Islet precursor cell (in vitro differentiated cells): ENCODE results near the gene CEP170B.
"Not testable (repeated sequence)": the region's sequence is repeated elsewhere in the genome, so short reads cannot be mapped to it uniquely, and the experiment has no call there.

Experiments
- DNase-seq: peaks from one replicate; pipeline ENCODE4 v3.0.0-alpha.2; 2018

The CEP170B gene

GRCh38 chr14:104865081-104865630 lies at the start of gene CEP170B:
Gene CEP170B, plus strand, starts transcription at chr14:104865268. Its CDS starts 3,183 bp downstream, at chr14:104868451.
- DNase-seq: no peak

DNA sequence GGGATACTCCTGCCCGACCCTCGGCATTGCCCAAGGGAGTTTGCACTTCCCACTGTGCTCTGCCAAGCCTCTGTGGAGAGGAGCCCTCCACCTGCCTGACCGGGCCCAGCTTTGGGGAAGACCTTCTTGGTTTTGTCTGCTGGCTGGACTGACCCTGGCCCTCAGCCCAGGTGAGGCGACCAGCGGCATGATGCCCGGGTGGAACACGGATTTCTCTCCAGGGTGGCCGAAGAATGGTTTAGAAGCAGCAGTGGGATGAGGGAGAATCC lies 48.5 kb upstream of the CEP170B start:
- DNase-seq: no peak

DNA sequence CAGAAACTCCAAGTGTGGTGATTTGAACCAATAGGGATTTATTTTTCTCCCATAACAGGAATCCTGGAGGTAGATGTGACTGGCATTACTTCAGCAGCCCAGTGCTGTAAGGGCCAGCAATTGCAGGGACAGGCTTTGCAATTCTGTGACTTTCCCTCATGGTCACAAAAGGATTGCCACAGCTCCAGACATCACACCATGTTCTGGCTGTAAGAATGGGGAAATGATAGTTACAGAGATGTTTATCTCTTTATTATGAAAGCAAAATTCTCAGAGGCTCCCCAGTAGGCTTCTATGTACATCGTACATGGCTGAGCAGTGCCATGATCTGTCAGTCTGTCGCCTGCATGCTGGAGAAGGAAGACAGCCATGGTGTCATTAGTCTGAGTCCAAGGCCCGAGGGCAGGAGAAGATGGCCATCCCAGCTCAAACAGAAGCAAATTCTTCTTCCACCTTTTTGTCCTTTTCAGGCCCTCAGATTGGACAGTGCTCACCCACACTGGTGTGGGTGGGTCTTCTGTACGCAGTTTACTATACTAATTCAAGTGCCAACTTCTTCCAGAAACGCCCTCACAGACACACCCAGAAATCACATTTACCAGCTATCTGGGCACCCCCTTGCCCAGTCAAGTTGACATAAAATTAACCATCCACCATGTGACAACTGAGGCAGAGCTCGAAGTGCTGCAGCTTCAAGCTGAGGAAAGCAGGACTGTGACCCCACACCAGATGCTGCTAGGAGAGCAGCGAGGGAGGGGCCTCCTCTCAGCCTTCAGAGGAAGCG lies 46.9 kb upstream of the CEP170B start:
- DNase-seq: no peak

DNA sequence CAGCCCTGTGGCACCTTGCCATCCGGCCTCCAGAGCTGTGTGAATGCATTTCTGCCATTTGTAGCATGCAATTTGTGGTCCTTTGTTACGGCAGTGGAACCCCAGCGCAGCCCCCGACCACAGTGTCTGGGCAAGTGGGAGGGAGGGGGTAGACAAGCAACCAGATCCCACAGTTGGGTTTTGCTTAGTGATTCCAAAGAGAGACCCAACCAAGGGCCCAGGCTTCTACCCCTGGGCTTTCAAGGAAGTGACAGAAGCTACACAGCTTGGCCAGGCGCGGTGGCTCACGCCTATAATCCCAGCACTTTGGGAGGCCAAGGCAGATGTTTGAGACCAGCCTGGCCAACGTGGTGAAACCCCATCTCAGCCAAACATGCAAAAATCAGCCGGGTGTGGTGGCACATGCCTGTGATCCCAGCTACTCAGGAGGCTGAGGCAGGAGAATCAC lies 46.3 kb upstream of the CEP170B start:
- DNase-seq: no peak

- DNase-seq: peak; percentile 45
Measured at GRCh38 chr14:104819361-104819781, 45.7 kb upstream of the CEP170B start.

DNA sequence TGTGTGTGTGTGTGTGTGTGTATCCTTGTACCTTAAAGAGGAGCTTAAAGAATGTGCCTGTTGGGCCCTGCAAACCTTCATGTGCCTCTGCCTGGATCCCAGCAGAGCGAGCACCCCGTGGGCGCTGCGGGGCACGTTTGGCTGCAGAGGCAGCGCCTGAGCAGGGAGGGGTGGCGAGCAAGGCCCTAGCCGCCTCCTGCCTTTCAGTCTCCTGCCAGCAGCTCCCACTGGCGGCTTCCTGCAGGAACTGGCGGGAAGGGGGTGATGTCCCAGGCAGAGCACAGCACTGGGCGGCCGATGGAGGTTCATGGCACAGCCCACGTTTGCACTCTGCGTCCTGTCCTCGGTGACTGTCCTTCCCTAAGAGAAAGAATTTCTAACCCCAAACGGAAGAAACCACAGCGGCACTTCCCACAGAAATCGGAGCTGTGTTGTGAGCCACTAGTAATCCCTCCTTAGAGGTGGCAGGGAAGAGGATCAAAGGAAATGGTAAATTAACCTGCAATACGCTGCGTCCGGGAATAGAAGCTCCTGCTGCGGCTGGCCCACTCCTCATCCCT lies 44.3 kb upstream of the CEP170B start:
- DNase-seq: peak; percentile 92

- DNase-seq: peak; percentile 47
Measured at GRCh38 chr14:104821229-104821945, 43.7 kb upstream of the CEP170B start.

DNA sequence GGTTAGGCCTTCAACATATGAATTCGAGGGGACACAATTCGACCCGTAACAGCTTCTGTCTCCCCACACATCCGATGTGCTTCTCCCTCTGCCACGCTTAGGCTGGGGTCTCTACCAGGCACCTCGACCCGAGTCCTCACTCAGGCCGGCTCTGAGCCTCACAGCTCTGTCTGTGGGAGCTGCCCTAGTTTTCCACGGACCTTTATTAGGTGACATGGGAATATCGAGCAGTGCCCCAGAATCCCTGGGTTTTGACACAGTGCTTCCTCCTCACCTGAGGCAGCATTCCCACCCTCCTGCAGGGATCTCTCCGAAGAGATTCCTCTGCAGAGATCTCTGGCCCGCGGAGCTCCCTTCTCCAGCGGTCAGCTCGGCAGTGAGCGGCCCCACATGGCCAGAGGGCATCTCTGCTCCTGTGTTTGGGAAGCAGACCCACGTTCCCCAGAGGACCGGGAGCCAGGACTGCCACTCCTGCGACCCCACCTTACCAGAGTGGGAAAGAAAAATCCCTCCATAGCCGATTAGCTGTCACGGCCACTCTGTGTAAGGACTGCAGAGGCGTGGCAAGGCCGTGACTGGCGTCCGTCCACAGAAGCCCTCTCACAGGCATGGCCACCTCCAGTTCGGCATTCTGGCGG lies 43.0 kb upstream of the CEP170B start:
- DNase-seq: peak; percentile 43

GRCh38 chr14:104822821-104823615 lies 42.0 kb upstream of the CEP170B start:
- DNase-seq: peak; percentile 46

DNA sequence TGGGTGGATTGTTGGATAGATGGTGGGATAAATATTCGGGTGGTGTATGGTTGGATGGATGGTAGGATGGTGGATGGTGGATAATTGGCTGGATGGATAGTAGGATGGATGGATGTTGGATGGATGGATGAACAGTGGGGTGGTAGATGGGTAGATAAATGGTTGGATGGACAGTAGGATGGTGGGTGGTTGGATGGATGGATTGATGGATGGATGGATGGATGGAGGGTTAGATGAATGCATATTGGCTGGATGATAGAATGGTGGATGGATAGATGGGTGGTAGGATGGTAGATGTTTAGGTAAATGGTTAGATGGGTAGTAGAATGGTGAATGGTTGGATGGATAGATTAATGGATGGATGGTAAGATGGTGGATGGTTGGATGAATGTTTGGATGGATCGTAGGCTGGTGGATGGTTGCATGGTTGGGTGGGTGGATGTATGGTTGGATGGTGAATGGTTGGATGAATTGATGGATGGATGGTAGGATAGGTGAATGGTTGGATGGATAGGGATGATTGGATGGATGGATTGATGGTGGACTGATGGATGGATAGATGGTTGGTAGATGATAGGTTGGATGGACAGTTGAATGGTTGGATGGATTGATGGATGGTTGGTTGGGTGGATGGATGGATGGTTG lies 40.6 kb upstream of the CEP170B start:
- DNase-seq: no peak

GRCh38 chr14:104826189-104826860 lies 38.7 kb upstream of the CEP170B start:
- DNase-seq: peak; percentile 95

- DNase-seq: no peak
Measured at GRCh38 chr14:104826861-104827176, 38.2 kb upstream of the CEP170B start.

GRCh38 chr14:104827177-104828055 lies 37.7 kb upstream of the CEP170B start:
- peak; percentile 96 for DNase-seq

- DNase-seq: no peak
Measured at GRCh38 chr14:104830781-104831180, 34.3 kb upstream of the CEP170B start.

- not testable (repeated sequence) for DNase-seq
Measured at GRCh38 chr14:104836171-104836935, 28.7 kb upstream of the CEP170B start.

- DNase-seq: no peak
Measured at GRCh38 chr14:104841730-104842129, 23.3 kb upstream of the CEP170B start.

DNA sequence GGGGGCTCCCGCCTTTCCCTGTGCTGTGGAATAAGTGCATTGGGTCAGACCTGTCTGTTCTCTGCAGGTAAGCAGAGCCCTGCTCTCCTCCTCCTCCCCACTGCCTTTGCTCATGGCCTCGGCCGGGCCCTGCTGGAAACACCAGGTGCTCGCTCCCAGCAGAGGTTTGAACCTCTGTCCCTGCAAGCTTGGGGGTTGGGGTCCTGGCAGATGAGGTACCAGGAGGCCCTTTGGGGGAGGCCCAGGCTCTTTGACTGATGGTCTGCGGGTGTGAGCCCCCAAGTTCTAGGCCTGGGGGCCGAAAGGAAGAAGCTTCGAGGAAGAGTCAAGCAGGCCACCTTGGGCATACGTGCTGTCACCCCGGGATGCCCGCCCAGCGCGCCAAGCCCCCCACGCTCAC lies 22.1 kb upstream of the CEP170B start:
- no peak for DNase-seq

DNA sequence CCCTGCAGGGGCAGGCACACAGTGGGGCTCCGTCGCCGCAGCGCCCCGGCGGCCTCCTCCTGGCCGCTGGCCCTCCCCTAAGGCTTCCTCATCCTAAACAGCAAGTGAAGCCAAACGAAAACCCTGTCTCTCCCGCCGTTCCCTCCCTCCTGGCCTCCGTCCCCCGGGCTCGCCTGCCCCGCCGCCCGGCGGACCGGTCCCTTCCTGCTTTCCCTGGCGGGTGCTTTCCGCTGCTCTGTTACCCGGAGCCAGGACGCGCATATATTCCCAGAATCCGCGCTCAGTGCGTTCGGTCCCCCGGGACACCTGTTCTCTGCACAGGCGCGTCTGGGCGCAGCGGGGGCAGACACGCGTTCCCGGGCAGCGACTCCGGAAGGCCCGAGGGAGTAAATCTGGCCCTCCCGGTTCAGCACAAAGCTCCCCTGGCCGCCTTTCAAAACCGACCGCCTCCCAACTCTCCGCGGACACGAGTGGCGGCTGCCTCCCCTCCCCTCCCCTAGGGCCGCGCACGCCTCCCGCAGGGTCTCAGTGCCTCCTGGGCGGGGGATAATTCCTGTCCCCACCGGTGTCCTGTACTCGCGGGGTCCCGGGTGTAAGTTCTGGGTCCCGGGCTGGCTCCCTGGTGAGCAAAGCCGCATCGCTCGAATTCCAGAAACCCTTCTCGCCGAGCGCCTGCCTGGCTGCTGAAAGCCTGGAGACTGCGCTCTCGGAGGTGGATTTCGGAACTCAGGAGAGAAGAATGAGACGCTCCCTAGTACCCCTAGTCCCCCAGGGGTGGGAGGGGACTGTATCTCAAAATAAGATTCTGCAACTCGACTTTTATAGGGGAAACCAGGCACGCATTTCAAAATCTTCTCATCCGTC lies 21.4 kb upstream of the CEP170B start:
- DNase-seq: peak; percentile 81
